Esophagus muscularis mucosa (tissue), 3 donors: ENCODE results near the gene FSHR.

Source experiments
- POLR2A ChIP-seq: fragments of 450-650 bp; IDR thresholded peaks from one replicate; pipeline ENCODE4 v1.6.1; 2017; ENCODE audit warnings: antibody characterized with exemption, moderate library complexity, mild to moderate bottlenecking, low read depth
- POLR2AphosphoS5 ChIP-seq, 2 donors: sonication (generic); formaldehyde crosslinking; IDR thresholded peaks; one replicate each; pipeline ENCODE4 v1.6.1; 2017; ENCODE audit warnings: antibody characterized with exemption in 2 of 2
- TF ChIP-seq, protein P1 (sequence below), 3 experiments: fragments of 200-600 bp in 2 of 3; fragments of 450-650 bp in 1 of 3; sonication (generic) in 2 of 3; IDR thresholded peaks; one replicate each; pipeline ENCODE4 v1.5.1; 2017 to 2019; ENCODE audit warnings: antibody characterized with exemption in 3 of 3, mild to moderate bottlenecking in 2 of 3, moderate library complexity in 1 of 3

DNA sequence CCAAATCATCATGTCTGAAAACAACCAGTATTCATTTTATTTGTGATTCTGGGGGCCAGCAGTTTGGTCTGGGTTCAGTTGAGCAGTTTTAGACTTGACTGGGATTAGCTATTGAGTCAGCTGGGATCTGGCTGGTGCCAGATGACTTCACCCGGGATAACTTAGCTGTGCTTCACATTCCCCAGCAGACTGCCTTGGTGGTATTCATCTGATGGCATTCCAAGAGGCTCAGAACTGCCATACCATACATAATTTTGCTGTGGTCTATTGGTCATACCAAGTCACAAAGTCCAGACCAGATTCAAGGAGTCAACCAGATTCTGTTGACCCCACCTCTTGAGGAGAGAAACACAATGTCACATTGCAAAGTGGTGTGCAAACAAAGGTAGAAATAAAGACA, 7.8 kb upstream of the FSHR start:
- TF ChIP-seq, protein P1, sequence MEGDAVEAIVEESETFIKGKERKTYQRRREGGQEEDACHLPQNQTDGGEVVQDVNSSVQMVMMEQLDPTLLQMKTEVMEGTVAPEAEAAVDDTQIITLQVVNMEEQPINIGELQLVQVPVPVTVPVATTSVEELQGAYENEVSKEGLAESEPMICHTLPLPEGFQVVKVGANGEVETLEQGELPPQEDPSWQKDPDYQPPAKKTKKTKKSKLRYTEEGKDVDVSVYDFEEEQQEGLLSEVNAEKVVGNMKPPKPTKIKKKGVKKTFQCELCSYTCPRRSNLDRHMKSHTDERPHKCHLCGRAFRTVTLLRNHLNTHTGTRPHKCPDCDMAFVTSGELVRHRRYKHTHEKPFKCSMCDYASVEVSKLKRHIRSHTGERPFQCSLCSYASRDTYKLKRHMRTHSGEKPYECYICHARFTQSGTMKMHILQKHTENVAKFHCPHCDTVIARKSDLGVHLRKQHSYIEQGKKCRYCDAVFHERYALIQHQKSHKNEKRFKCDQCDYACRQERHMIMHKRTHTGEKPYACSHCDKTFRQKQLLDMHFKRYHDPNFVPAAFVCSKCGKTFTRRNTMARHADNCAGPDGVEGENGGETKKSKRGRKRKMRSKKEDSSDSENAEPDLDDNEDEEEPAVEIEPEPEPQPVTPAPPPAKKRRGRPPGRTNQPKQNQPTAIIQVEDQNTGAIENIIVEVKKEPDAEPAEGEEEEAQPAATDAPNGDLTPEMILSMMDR (IDR thresholded peaks at IDR 0.05), result no peak
- TF ChIP-seq POLR2A (no peak), POLR2AphosphoS5 (IDR thresholded peaks at IDR 0.05) (no peak)
